ENCODE measurements around the gene ABHD8. TPM values are rescaled to one million over a fixed set of nuclear protein-coding genes. Genes with fewer than 3 reads are reported as not detected.
A peak's percentile ranks its signal among the peaks of the same experiment; 100 is the strongest.

Gene ABHD8
- total and polyA plus RNA-seq, 2 donors (not counting 1 experiment from before 2014, with no cell fraction given): 5.2 to 7.2 TPM

- Mint-ChIP-seq H3K4me3 (peak overlapping the region; percentile 85), H3K27me3 (no peaks in the 10 kb centered on the region), H3K9me3 (ENCODE audit: insufficient read depth) (no peaks in the 10 kb centered on the region), H3K4me1 (peaks cover 41% of the 10 kb centered on the region), H3K27ac (no peak overlapping the region)
- TF ChIP-seq, protein P1, sequence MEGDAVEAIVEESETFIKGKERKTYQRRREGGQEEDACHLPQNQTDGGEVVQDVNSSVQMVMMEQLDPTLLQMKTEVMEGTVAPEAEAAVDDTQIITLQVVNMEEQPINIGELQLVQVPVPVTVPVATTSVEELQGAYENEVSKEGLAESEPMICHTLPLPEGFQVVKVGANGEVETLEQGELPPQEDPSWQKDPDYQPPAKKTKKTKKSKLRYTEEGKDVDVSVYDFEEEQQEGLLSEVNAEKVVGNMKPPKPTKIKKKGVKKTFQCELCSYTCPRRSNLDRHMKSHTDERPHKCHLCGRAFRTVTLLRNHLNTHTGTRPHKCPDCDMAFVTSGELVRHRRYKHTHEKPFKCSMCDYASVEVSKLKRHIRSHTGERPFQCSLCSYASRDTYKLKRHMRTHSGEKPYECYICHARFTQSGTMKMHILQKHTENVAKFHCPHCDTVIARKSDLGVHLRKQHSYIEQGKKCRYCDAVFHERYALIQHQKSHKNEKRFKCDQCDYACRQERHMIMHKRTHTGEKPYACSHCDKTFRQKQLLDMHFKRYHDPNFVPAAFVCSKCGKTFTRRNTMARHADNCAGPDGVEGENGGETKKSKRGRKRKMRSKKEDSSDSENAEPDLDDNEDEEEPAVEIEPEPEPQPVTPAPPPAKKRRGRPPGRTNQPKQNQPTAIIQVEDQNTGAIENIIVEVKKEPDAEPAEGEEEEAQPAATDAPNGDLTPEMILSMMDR (IDR thresholded peaks at IDR 0.05): no peak
- TF ChIP-seq EZH2 (IDR thresholded peaks at IDR 0.05; ENCODE audit: borderline replicate concordance, insufficient read depth, low read depth, low read length, poor library complexity, severe bottlenecking): no peak
- CTCF ChIA-PET: interaction anchor here (0.9 to 2.9 kb wide), 6 partner anchors 8 to 82 kb away, joined by 3 to 13 read pairs (median 6); partner anchors contain the start of gene BABAM1
- DNase-seq (no peak), ATAC-seq (ENCODE audit: low read depth) (no peak)
- peak overlapping the region; percentile 99 for H3K4me2 ChIP-seq (replicated peaks; ENCODE audit: low read depth, low read length, poor library complexity, severe bottlenecking)
- H3K79me2 ChIP-seq (ENCODE audit: control insufficient read depth, insufficient read depth, low read length): peaks cover 33% of the 10 kb centered on the region
- H3K27me3 ChIP-seq (replicated peaks in 1 of 4; ENCODE audit: control extremely low read depth in 1 of 4, control insufficient read depth in 3 of 4, insufficient read depth in 4 of 4, low read length in 3 of 4): no peaks in the 10 kb centered on the region
- H2AFZ ChIP-seq (ENCODE audit: insufficient read depth, low read depth, low read length, poor library complexity, severe bottlenecking): peak overlapping the region; percentile 97
- H3K4me1 ChIP-seq (ENCODE audit: control insufficient read depth in 2 of 2, insufficient read depth in 2 of 2, low read length in 2 of 2): peaks cover 30 to 42% of the 10 kb centered on the region in 2 donors
- 97% methylated on average over 9 of the region's 12 CpGs for WGBS (ENCODE audit: insufficient coverage)
- no peaks in the 10 kb centered on the region for H3K36me3 ChIP-seq (replicated peaks in 1 of 2; ENCODE audit: control extremely low read depth in 1 of 2, control insufficient read depth in 1 of 2, extremely low read depth in 1 of 2, insufficient read depth in 2 of 2, low read length in 1 of 2)
- H3K4me3 ChIP-seq (ENCODE audit: control extremely low read depth in 1 of 5, extremely low read depth in 1 of 5, insufficient read depth in 1 of 5, low read depth in 2 of 5, low read length in 4 of 5): peak overlapping the region in 1 of 5 experiments; percentile 86
- H3K9me3 ChIP-seq (ENCODE audit: control extremely low read depth in 1 of 3, control insufficient read depth in 2 of 3, insufficient read depth in 1 of 3, low read length in 2 of 3): no peaks in the 10 kb centered on the region
- no peak overlapping the region for H3K27ac ChIP-seq (ENCODE audit: low read length in 2 of 2)
- intact Hi-C loops (cut with micrococcal nuclease): loop anchor here (10.0 kb wide), 1 partner anchor 409 kb away; no protein-coding TSS in a partner anchor
- POLR2A ChIA-PET: interaction anchor here (0.5 to 1.0 kb wide), 3 partner anchors 11 to 632 kb away, joined by 3 to 7 read pairs (median 3); no protein-coding TSS in a partner anchor
- H4K20me1 ChIP-seq (ENCODE audit: control insufficient read depth, insufficient read depth, low read length, poor library complexity, severe bottlenecking): no peaks in the 10 kb centered on the region
- H3K9ac ChIP-seq (ENCODE audit: low read length): peak overlapping the region; percentile 90
Measured at GRCh38 chr19:17303940-17304267, 679 bp upstream of the ABHD8 start.

- Histone ChIP-seq H3K9me3 (ENCODE audit: control extremely low read depth in 1 of 3, control insufficient read depth in 2 of 3, insufficient read depth in 1 of 3, low read length in 2 of 3) (peaks cover 0 to 6% (median 0%) of the 10 kb centered on the region in 3 donors), H4K20me1 (ENCODE audit: control insufficient read depth, insufficient read depth, low read length, poor library complexity, severe bottlenecking) (no peaks in the 10 kb centered on the region), H3K9ac (ENCODE audit: low read length) (peak overlapping the region; percentile 90), H3K4me3 (ENCODE audit: control extremely low read depth in 1 of 5, extremely low read depth in 1 of 5, insufficient read depth in 1 of 5, low read depth in 2 of 5, low read length in 4 of 5) (peak overlapping the region in 4 of 5 experiments; percentile 71 to 86 (median 75)), H3K79me2 (ENCODE audit: control insufficient read depth, insufficient read depth, low read length) (peaks cover 21% of the 10 kb centered on the region), H3K27me3 (replicated peaks in 1 of 4; ENCODE audit: control extremely low read depth in 1 of 4, control insufficient read depth in 3 of 4, insufficient read depth in 4 of 4, low read length in 3 of 4) (no peaks in the 10 kb centered on the region), H3K27ac (ENCODE audit: low read length in 2 of 2) (peak overlapping the region; percentile 2 to 67), H3K36me3 (replicated peaks in 1 of 2; ENCODE audit: control extremely low read depth in 1 of 2, control insufficient read depth in 1 of 2, extremely low read depth in 1 of 2, insufficient read depth in 2 of 2, low read length in 1 of 2) (no peaks in the 10 kb centered on the region), H2AFZ (ENCODE audit: insufficient read depth, low read depth, low read length, poor library complexity, severe bottlenecking) (peak overlapping the region; percentile 97), H3K4me1 (ENCODE audit: control insufficient read depth in 2 of 2, insufficient read depth in 2 of 2, low read length in 2 of 2) (peaks cover 30 to 39% of the 10 kb centered on the region in 2 donors), H3K4me2 (replicated peaks; ENCODE audit: low read depth, low read length, poor library complexity, severe bottlenecking) (peak overlapping the region; percentile 99)
- intact Hi-C loops (cut with micrococcal nuclease): loop anchor here (10.0 kb wide), 1 partner anchor 408 kb away; no protein-coding TSS in a partner anchor
- POLR2A ChIA-PET: no interaction called here
- 9% methylated on average over 25 of the region's 29 CpGs for WGBS (ENCODE audit: insufficient coverage)
- peak overlapping the region; percentile 32 for H3K27ac Mint-ChIP-seq
- peak overlapping the region; percentile 85 for H3K4me3 Mint-ChIP-seq
- no peaks in the 10 kb centered on the region for H3K9me3 Mint-ChIP-seq (ENCODE audit: insufficient read depth)
- peaks cover 36% of the 10 kb centered on the region for H3K4me1 Mint-ChIP-seq
- DNase-seq (peak; percentile 64), ATAC-seq (ENCODE audit: low read depth) (no peak)
- CTCF ChIA-PET: interaction anchor here (0.9 to 1.5 kb wide), 5 partner anchors 10 to 87 kb away, joined by 3 to 7 read pairs (median 4); no protein-coding TSS in a partner anchor
- H3K27me3 Mint-ChIP-seq: no peaks in the 10 kb centered on the region
- TF ChIP-seq, protein P1 (IDR thresholded peaks at IDR 0.05): no peak
- TF ChIP-seq EZH2 (IDR thresholded peaks at IDR 0.05; ENCODE audit: borderline replicate concordance, insufficient read depth, low read depth, low read length, poor library complexity, severe bottlenecking): no peak
Measured at GRCh38 chr19:17302391-17303166, 646 bp downstream of the ABHD8 start.
